Vagina (tissue), 2 donors: ENCODE measurements around the gene BLOC1S4. TPM values are rescaled to one million over a fixed set of nuclear protein-coding genes. Genes with fewer than 3 reads are reported as not detected.

ENCODE experiments used
- DNase-seq, 2 donors: peaks; one replicate each; pipeline ENCODE4 v3.0.0-alpha.2; 2017; ENCODE audit errors: extremely low spot score in 2 of 2
- H3K27ac ChIP-seq: fragments of 200-600 bp; sonication (generic); one replicate; pipeline ENCODE4 v1.5.1; 2019
- H3K27me3 ChIP-seq: fragments of 200-600 bp; sonication (generic); one replicate; pipeline ENCODE4 v1.5.1; 2019
- H3K36me3 ChIP-seq, 2 donors: fragments of 200-600 bp; sonication (generic); one replicate each; pipeline ENCODE4 v1.5.1; 2017 to 2019
- H3K4me1 ChIP-seq: fragments of 200-600 bp; sonication (generic); one replicate; pipeline ENCODE4 v1.5.1; 2019
- H3K4me3 ChIP-seq, 2 donors: fragments of 200-600 bp; sonication (generic); 1 replicate in 1 of 2; 2 replicates in 1 of 2; pipeline ENCODE4 v1.5.1; 2016 to 2019
- H3K9me3 ChIP-seq: fragments of 200-600 bp; sonication (generic); one replicate; pipeline ENCODE4 v1.5.1; 2019
- POLR2A ChIP-seq, 2 donors: fragments of 450-650 bp; IDR thresholded peaks; one replicate each; pipeline ENCODE4 v1.6.1; 2017; ENCODE audit warnings: antibody characterized with exemption in 2 of 2, mild to moderate bottlenecking in 2 of 2, moderate library complexity in 2 of 2
- POLR2AphosphoS5 ChIP-seq, 2 donors: sonication (generic); formaldehyde crosslinking; IDR thresholded peaks; one replicate each; pipeline ENCODE4 v1.9.0; 2017; ENCODE audit warnings: antibody characterized with exemption in 2 of 2, mild to moderate bottlenecking in 2 of 2, low read depth in 1 of 2; ENCODE audit not compliant: insufficient read depth in 1 of 2
- intact Hi-C: fragments of 100-400 bp; cut with DNase I; formaldehyde crosslinking; loops from one replicate; pipeline ENCODE4 v1.15.1; 2023
- total RNA-seq: library from RNA; depleted of rRNA; stranded (reverse); fragments of >200 nt; gene quantifications from one replicate; pipeline ENCODE4 v1.2.3, GENCODE V29; 2016
- TF ChIP-seq, protein P1 (sequence below), 3 experiments: fragments of 450-650 bp in 2 of 3; fragments of 200-600 bp in 1 of 3; sonication (generic) in 1 of 3; IDR thresholded peaks; one replicate each; pipeline ENCODE4 v1.5.1; 2017 to 2019; ENCODE audit warnings: antibody characterized with exemption in 3 of 3, mild to moderate bottlenecking in 2 of 3, moderate library complexity in 2 of 3

Gene BLOC1S4
- total RNA-seq, 1 donor from 2014 or later: 34.9 TPM

DNA sequence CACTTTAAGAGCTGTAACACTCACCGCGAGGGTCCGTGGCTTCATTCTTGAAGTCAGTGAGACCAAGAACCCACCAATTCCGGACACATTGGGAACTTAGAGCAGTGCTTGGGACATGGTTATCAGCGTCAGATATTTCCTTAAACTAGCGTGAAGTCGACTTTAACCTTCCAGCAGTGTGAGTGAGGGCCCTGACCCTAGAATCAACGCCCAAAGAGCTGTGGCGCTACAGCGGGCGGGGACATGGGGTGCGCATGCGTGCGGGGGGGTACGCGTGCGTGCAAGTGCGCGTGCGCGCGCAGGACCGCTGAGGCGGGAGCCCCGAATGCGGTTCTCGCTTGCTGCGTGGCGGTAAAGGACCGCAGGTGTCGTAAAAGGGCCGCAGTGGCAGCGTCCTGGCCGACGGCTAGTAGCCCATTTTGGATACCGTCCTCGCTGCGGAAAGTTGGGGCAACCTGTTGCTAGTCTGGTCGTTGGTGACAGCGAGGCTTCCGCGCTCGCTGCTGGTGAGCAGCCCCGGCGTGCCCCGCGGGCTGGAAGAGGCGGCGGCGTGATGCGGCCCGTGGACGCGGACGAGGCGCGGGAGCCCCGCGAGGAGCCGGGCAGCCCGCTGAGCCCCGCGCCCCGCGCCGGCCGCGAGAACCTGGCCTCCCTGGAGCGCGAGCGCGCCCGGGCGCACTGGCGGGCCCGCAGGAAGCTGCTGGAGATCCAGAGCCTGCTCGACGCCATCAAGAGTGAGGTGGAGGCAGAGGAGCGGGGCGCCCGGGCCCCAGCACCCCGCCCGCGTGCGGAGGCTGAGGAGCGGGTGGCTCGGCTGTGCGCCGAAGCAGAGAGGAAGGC is 42.1 kb upstream of the BLOC1S4 start:
- peak in 1 of 2 donors; percentile 20 for TF ChIP-seq POLR2A (IDR thresholded peaks at IDR 0.05)
- TF ChIP-seq POLR2AphosphoS5 (IDR thresholded peaks at IDR 0.05; ENCODE audit: insufficient read depth in 1 of 2, low read depth in 1 of 2): peak; percentile 88 to 91
- TF ChIP-seq, protein P1, sequence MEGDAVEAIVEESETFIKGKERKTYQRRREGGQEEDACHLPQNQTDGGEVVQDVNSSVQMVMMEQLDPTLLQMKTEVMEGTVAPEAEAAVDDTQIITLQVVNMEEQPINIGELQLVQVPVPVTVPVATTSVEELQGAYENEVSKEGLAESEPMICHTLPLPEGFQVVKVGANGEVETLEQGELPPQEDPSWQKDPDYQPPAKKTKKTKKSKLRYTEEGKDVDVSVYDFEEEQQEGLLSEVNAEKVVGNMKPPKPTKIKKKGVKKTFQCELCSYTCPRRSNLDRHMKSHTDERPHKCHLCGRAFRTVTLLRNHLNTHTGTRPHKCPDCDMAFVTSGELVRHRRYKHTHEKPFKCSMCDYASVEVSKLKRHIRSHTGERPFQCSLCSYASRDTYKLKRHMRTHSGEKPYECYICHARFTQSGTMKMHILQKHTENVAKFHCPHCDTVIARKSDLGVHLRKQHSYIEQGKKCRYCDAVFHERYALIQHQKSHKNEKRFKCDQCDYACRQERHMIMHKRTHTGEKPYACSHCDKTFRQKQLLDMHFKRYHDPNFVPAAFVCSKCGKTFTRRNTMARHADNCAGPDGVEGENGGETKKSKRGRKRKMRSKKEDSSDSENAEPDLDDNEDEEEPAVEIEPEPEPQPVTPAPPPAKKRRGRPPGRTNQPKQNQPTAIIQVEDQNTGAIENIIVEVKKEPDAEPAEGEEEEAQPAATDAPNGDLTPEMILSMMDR (IDR thresholded peaks at IDR 0.05): no peak
- no peaks in the 10 kb centered on the region for H3K9me3 ChIP-seq
- H3K27ac ChIP-seq: peak overlapping the region; percentile 75
- peak in 1 of 2 donors; percentile 94 for DNase-seq
- peaks cover 40% of the 10 kb centered on the region for H3K4me1 ChIP-seq
- peak overlapping the region; percentile 58 to 71 for H3K4me3 ChIP-seq
- intact Hi-C loops: no loop called here
- H3K27me3 ChIP-seq: no peaks in the 10 kb centered on the region
- H3K36me3 ChIP-seq: no peaks in the 10 kb centered on the region

DNA sequence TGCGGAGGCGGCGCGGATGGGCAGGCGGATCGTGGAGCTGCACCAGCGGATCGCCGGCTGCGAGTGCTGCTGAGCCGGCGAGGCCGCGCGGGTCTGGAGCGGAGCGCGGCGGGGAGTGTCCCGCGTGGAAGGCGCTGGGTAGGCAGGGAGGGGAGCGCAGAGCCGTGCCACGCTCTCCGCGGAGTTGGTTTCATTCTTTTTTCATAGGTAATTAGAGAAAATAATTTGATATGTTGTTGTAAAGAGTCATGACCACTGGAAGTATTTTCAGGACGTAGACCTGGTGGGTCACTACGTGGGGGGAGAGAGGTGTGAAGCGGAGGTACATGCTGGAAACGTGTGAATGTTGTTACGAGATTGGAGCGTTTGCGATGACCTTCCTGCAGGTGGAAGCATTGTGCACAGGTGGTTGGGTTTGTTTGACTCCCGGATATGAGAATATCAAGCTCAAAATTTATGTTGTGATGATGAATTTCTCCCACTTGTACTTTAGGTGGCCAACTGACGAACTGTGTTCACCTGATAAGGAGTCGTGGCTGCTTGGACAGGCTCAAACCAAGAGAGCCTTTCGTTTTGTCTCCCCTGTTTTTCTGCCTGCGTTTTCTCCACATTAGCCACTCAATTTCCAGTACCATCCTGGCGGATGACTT is 41.3 kb upstream of the BLOC1S4 start:
- TF ChIP-seq, protein P1 (IDR thresholded peaks at IDR 0.05): peak in 1 of 3 experiments; percentile 25
- no peak for TF ChIP-seq POLR2AphosphoS5 (IDR thresholded peaks at IDR 0.05; ENCODE audit: insufficient read depth in 1 of 2, low read depth in 1 of 2)
- intact Hi-C loops: no loop called here
- DNase-seq: no peak
- H3K9me3 ChIP-seq: no peaks in the 10 kb centered on the region
- peak overlapping the region; percentile 58 to 71 for H3K4me3 ChIP-seq
- no peaks in the 10 kb centered on the region for H3K27me3 ChIP-seq
- no peaks in the 10 kb centered on the region for H3K36me3 ChIP-seq
- peaks cover 40% of the 10 kb centered on the region for H3K4me1 ChIP-seq
- peak overlapping the region; percentile 75 for H3K27ac ChIP-seq

DNA sequence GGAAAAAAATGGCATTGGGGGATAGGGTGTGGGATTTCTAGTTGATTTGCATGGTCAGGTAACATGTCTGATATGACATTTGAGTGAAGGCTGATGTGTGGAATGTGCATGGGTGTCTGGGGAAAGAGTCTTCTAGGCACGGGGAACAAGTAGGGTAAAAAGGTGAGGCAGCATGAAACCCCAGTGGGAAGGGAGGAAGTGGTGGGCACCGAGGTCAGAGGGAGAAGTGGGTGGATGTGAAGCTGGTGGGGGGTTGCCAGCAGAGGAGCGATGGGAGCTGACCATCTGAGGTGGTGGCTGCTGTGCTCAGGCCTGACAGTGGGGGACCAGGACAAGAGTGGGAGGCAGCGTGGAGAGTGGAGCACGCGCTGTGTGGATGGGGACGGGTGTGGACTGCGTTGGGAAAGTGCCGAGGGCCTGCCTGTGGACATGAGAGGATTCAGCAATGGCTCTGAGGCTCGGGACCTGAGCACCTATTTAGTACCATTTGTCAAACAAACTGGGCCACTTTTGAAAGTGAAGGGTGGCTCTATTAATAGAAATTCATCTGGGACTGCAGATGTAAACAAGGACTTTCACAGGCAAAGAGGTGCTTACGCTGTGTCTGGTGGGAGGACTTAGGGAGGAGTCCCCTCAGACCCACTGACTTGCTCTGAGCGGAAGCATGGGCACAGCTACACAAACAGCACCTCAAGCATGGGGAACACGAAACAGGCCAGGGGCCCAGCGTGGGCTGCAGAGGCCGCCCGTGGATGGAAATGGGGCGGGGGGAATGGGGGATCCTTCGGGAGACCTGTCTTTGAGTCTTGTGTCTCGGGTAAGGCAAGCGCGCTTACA is 39.0 kb upstream of the BLOC1S4 start:
- Histone ChIP-seq H3K4me3 (no peak overlapping the region), H3K27ac (no peak overlapping the region), H3K9me3 (no peaks in the 10 kb centered on the region), H3K27me3 (no peaks in the 10 kb centered on the region), H3K4me1 (peaks cover 40% of the 10 kb centered on the region), H3K36me3 (no peaks in the 10 kb centered on the region)
- TF ChIP-seq, protein P1 (IDR thresholded peaks at IDR 0.05): no peak
- no peak for TF ChIP-seq POLR2AphosphoS5 (IDR thresholded peaks at IDR 0.05; ENCODE audit: insufficient read depth in 1 of 2, low read depth in 1 of 2)
- TF ChIP-seq POLR2A (IDR thresholded peaks at IDR 0.05): no peak
- intact Hi-C loops: no loop called here
- DNase-seq: no peak

DNA sequence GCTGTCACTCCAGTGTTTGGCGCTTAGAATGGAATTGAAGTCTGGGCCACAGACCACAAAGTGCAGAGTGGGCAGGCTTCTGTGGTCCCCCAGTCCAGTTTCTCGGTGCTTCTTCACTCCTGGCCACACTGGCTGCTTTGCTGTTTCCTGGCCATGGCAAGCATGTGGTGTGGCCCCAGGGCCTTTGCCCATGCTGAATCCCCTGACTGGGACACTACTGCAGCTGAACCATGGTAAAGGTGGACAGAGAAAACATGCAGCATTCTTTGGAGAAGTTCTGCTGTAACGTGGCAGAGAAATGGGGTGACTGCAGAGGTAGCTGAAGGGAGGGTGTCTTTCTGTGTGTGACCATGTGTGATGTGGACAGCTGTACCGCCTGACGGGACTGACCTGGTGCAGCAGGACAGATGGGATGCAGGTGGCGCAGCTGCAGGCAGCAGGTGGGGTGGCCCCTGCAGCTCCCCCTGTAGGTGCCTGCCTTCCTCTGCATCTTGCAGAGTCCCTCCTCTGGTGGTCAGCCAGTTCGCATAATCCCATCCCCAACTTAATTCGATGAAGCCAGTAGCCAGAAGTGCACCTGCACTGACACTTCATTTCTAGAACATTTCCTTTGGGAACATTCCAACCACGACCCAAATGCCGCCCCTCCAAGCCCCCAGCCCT is 35.5 kb upstream of the BLOC1S4 start:
- no peaks in the 10 kb centered on the region for H3K9me3 ChIP-seq

More for the DNA sequence above, 35.5 kb upstream of the BLOC1S4 start:
- Histone ChIP-seq H3K27me3 (no peaks in the 10 kb centered on the region), H3K27ac (no peak overlapping the region), H3K36me3 (no peaks in the 10 kb centered on the region), H3K4me1 (peaks cover 20% of the 10 kb centered on the region), H3K4me3 (no peak overlapping the region)
- TF ChIP-seq, protein P1 (IDR thresholded peaks at IDR 0.05): no peak
- TF ChIP-seq POLR2AphosphoS5 (IDR thresholded peaks at IDR 0.05; ENCODE audit: insufficient read depth in 1 of 2, low read depth in 1 of 2): no peak
- no peak for TF ChIP-seq POLR2A (IDR thresholded peaks at IDR 0.05)
- no peak for DNase-seq
- intact Hi-C loops: no loop called here
